Parathyroid adenoma (tissue), 2 donors: ENCODE results near the gene GLP1R.

Experiments
- H2AFZ ChIP-seq: fragments of 300-600 bp; sonication (generic); one replicate; pipeline ENCODE4 v1.7.0; 2017; ENCODE audit warnings: antibody characterized with exemption, mild to moderate bottlenecking
- H3K27ac ChIP-seq: fragments of 300-600 bp; sonication (generic); one replicate; pipeline ENCODE4 v1.7.0; 2017
- H3K27me3 ChIP-seq: fragments of 300-600 bp; sonication (generic); one replicate; pipeline ENCODE4 v1.7.0; 2017; ENCODE audit warnings: low read length; ENCODE audit not compliant: control insufficient read depth, insufficient read depth
- H3K36me3 ChIP-seq: fragments of 300-600 bp; sonication (generic); one replicate; pipeline ENCODE4 v1.7.0; 2017; ENCODE audit warnings: low read length; ENCODE audit not compliant: control insufficient read depth, insufficient read depth
- H3K4me1 ChIP-seq: fragments of 300-600 bp; sonication (generic); one replicate; pipeline ENCODE4 v1.7.0; 2017; ENCODE audit warnings: control low read depth
- H3K4me2 ChIP-seq: fragments of 300-600 bp; sonication (generic); one replicate; pipeline ENCODE4 v1.7.0; 2017; ENCODE audit warnings: low read length
- H3K4me3 ChIP-seq: fragments of 300-600 bp; sonication (generic); one replicate; pipeline ENCODE4 v1.7.0; 2017; ENCODE audit warnings: low read depth, low read length
- H3K79me2 ChIP-seq: fragments of 300-600 bp; sonication (generic); one replicate; pipeline ENCODE4 v1.7.0; 2017; ENCODE audit warnings: control low read depth
- H3K9ac ChIP-seq: fragments of 300-600 bp; sonication (generic); one replicate; pipeline ENCODE4 v1.7.0; 2017; ENCODE audit warnings: mild to moderate bottlenecking
- H3K9me3 ChIP-seq: fragments of 300-600 bp; sonication (generic); one replicate; pipeline ENCODE4 v1.7.0; 2017; ENCODE audit warnings: low read length; ENCODE audit not compliant: control insufficient read depth
- CTCF ChIP-seq: fragments of 300-600 bp; sonication (generic); IDR thresholded peaks from one replicate; pipeline ENCODE4 v1.7.0; 2017; ENCODE audit warnings: antibody characterized with exemption, mild to moderate bottlenecking
- donor health status: primary hyperparathyroidism.

Gene GLP1R

DNA sequence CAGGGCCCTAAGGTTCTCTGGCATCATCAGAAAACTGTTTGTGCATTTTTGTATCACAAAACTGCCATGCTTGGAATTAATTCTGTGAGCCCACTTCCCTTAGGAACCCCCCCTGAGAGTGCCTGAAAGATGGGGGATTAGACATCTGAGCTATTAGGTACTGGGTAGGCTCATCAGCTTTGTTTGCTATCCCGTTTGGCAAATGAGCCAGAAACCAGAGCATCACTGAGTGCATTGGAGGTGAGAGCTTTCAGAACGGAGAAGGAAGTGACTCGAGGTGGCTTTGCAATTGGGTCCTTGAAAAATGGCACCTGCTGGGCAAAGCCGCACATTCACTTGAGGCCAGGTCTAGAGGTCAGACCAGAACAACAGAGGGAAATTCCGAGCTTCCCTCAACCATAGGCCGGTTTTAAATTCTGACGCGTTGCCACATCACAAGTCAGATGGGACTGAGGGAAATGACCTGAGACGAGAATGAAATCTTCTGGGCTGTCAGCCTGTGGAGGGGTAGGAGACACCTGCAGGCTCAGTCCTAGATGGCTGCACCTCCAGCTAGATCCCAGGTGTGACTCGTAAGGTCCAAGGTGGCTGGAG, 8.4 kb upstream of the GLP1R start:
- Histone ChIP-seq H3K4me1 (no peaks in the 10 kb centered on the region), H3K27me3 (no peaks in the 10 kb centered on the region), H3K36me3 (no peaks in the 10 kb centered on the region), H3K27ac (no peak overlapping the region), H3K4me2 (no peak overlapping the region), H3K4me3 (no peak overlapping the region), H2AFZ (no peak overlapping the region), H3K9ac (no peak overlapping the region), H3K79me2 (no peaks in the 10 kb centered on the region), H3K9me3 (no peaks in the 10 kb centered on the region)
- TF ChIP-seq CTCF, result no peak

DNA sequence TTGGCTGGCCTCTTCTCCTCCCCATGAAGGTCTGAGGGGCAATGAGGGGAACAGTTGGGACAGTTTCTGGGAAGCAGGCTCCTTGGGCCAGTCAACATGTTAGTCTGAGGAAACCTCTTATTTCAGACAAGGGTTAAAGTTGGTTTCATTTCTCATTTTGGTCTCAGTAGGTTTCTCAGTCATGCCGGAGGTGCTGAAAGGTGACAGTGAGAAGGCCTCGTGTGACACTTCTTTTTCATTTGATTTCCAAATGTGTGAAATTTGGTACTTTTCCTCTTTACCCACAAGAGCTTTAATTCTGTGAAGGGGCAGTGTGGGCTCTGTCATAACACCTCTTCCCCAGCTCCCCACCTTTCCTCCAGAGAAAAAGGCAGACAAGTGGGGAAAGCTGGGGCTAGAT, 7.5 kb upstream of the GLP1R start:
- TF ChIP-seq CTCF, result no peak
- H3K27ac ChIP-seq, result no peak overlapping the region
- no peaks in the 10 kb centered on the region for H3K36me3 ChIP-seq
- H3K9me3 ChIP-seq, result no peaks in the 10 kb centered on the region
- H3K27me3 ChIP-seq, result no peaks in the 10 kb centered on the region
- no peaks in the 10 kb centered on the region for H3K4me1 ChIP-seq
- H2AFZ ChIP-seq, result no peak overlapping the region
- no peaks in the 10 kb centered on the region for H3K79me2 ChIP-seq
- no peak overlapping the region for H3K4me3 ChIP-seq
- H3K4me2 ChIP-seq, result no peak overlapping the region
- H3K9ac ChIP-seq, result no peak overlapping the region

- Histone ChIP-seq H3K9ac (no peak overlapping the region), H3K79me2 (no peaks in the 10 kb centered on the region), H3K4me3 (no peak overlapping the region), H3K27ac (no peak overlapping the region), H3K9me3 (no peaks in the 10 kb centered on the region), H3K27me3 (peaks cover 6% of the 10 kb centered on the region), H3K4me1 (no peaks in the 10 kb centered on the region), H3K4me2 (no peak overlapping the region), H2AFZ (no peak overlapping the region), H3K36me3 (no peaks in the 10 kb centered on the region)
- TF ChIP-seq CTCF, result no peak
Measured at GRCh38 chr6:39043776-39044175, 4.8 kb upstream of the GLP1R start.

GRCh38 chr6:39044181-39044580, 4.4 kb upstream of the GLP1R start:
- Histone ChIP-seq H3K27ac (no peak overlapping the region), H3K4me3 (no peak overlapping the region), H3K36me3 (no peaks in the 10 kb centered on the region), H2AFZ (no peak overlapping the region), H3K4me2 (no peak overlapping the region), H3K27me3 (peaks cover 6% of the 10 kb centered on the region), H3K4me1 (no peaks in the 10 kb centered on the region), H3K79me2 (no peaks in the 10 kb centered on the region), H3K9ac (no peak overlapping the region), H3K9me3 (no peaks in the 10 kb centered on the region)
- no peak for TF ChIP-seq CTCF
